Fibroblast of the aortic adventitia (primary cell): ENCODE measurements around the gene DYRK2. TPM values are rescaled to one million over a fixed set of nuclear protein-coding genes. Genes with fewer than 3 reads are reported as not detected.

Source experiments
- DNase-seq: peaks from one replicate; pipeline ENCODE4 v3.0.0-alpha.2; 2010; ENCODE audit warnings: low read depth
- H3K4me3 ChIP-seq: 2 replicates; pipeline ENCODE4 v1.5.1; 2011; ENCODE audit warnings: low read depth, mild to moderate bottlenecking, control low read depth, low read length, moderate library complexity
- total RNA-seq: library from RNA; depleted of rRNA; stranded (reverse); fragments of >200 nt; gene quantifications from 2 replicates; pipeline ENCODE4 v1.2.3, GENCODE V29; 2012; ENCODE audit warnings: low replicate concordance
- TF ChIP-seq, protein P1 (sequence below): IDR thresholded peaks from 2 replicates; pipeline ENCODE4 v1.5.1; 2011; ENCODE audit warnings: mild to moderate bottlenecking, low read length, control low read depth, inconsistent platforms; ENCODE audit not compliant: insufficient read depth

Gene DYRK2
- total RNA-seq, 1 donor, result 32.1 TPM

DNA sequence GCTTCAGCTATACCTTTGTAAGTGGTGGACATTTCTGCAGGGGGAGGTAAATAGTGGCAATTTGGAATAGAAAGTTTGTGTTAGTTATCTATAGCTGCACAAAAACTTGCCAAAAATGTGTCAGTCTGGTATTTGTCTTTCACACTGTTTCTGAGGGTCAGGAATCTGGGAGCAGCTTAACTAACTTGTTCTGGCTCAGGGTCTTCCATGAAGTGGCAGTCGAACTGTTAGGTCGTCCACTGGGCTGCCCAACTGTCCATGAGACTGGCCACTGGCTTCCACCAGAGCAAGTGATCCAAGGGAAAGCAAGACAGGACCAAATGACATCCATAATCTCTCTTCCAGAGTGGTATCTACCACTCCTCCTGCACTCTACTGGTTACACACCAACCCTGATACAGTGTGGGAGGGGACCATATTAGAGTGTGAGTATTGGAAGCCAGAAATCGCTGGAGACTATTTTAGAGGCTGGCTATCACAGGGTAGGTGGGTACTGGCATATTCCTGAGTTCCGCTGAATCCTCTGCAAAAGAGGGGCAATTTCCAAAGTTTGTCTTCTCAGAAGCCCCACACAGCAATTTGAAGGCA, 60.9 kb downstream of the DYRK2 start:
- no peak overlapping the region for H3K4me3 ChIP-seq
- TF ChIP-seq, protein P1, sequence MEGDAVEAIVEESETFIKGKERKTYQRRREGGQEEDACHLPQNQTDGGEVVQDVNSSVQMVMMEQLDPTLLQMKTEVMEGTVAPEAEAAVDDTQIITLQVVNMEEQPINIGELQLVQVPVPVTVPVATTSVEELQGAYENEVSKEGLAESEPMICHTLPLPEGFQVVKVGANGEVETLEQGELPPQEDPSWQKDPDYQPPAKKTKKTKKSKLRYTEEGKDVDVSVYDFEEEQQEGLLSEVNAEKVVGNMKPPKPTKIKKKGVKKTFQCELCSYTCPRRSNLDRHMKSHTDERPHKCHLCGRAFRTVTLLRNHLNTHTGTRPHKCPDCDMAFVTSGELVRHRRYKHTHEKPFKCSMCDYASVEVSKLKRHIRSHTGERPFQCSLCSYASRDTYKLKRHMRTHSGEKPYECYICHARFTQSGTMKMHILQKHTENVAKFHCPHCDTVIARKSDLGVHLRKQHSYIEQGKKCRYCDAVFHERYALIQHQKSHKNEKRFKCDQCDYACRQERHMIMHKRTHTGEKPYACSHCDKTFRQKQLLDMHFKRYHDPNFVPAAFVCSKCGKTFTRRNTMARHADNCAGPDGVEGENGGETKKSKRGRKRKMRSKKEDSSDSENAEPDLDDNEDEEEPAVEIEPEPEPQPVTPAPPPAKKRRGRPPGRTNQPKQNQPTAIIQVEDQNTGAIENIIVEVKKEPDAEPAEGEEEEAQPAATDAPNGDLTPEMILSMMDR, result no peak
- DNase-seq, result no peak

- no peak overlapping the region for H3K4me3 ChIP-seq
- no peak for DNase-seq
- TF ChIP-seq, protein P1, result no peak
These were observed 62.0 kb downstream of the DYRK2 start for GRCh38 chr12:67710582-67710981.

- no peak overlapping the region for H3K4me3 ChIP-seq
- TF ChIP-seq, protein P1, result no peak
- no peak for DNase-seq
These were observed 63.5 kb downstream of the DYRK2 start for GRCh38 chr12:67712011-67712410.

- TF ChIP-seq, protein P1, result no peak
- no peak overlapping the region for H3K4me3 ChIP-seq
- DNase-seq, result no peak
These were observed 66.1 kb downstream of the DYRK2 start for GRCh38 chr12:67714648-67715047.
